ENCODE results near the gene PTPN2.

- TF ChIP-seq CTCF (IDR thresholded peaks at IDR 0.05; ENCODE audit: insufficient read depth, low read depth, low read length) = no peak
- no peak for TF ChIP-seq EZH2 (IDR thresholded peaks at IDR 0.05; ENCODE audit: insufficient read depth, low read length)
Measured at GRCh38 chr18:12820506-12820905, 63.5 kb downstream of the PTPN2 start.

Data from astrocyte (in vitro differentiated cells and primary cell).